C4-2B (cell line): ENCODE measurements around the gene UPK1A.

Experiments
- ZFX ChIP-seq: fragments of 450-650 bp; IDR thresholded peaks from 2 replicates; pipeline ENCODE4 v1.6.1; 2017
- TF ChIP-seq, protein P1 (sequence below): fragments of 450-650 bp; conservative IDR thresholded peaks from 2 replicates; pipeline ENCODE4 v1.5.1; 2017; ENCODE audit warnings: mild to moderate bottlenecking

DNA sequence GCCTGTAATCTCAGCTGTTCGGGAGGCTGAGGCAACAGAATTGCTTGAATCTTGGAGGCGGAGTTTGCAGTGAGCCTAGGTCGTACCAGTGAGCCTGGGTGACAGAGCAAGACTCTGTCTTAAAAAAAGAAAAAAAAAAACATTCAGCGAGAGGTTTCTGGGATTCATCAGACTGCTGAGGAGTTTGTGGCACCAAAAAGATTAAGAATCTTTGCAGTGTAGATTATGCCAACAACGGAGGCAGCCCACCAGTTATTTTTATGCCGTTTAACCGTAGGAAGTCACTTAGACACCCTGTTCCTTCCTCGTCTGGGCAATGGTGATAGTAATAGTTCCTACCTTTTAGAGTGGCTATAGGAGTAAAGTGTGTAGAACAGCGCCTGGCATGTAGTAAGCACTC lies 15.7 kb upstream of the UPK1A start:
- TF ChIP-seq ZFX = no peak
- TF ChIP-seq, protein P1, sequence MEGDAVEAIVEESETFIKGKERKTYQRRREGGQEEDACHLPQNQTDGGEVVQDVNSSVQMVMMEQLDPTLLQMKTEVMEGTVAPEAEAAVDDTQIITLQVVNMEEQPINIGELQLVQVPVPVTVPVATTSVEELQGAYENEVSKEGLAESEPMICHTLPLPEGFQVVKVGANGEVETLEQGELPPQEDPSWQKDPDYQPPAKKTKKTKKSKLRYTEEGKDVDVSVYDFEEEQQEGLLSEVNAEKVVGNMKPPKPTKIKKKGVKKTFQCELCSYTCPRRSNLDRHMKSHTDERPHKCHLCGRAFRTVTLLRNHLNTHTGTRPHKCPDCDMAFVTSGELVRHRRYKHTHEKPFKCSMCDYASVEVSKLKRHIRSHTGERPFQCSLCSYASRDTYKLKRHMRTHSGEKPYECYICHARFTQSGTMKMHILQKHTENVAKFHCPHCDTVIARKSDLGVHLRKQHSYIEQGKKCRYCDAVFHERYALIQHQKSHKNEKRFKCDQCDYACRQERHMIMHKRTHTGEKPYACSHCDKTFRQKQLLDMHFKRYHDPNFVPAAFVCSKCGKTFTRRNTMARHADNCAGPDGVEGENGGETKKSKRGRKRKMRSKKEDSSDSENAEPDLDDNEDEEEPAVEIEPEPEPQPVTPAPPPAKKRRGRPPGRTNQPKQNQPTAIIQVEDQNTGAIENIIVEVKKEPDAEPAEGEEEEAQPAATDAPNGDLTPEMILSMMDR = no peak
